ENCODE results near the gene MEIG1. TPM values are rescaled to one million over a fixed set of nuclear protein-coding genes. Genes with fewer than 3 reads are reported as not detected.
"Not testable (repeated sequence)": the region's sequence is repeated elsewhere in the genome, so short reads cannot be mapped to it uniquely, and the experiment has no call there.

MEIG1 gene
- total RNA-seq, 3 donors from 2014 or later, result not detected

DNA sequence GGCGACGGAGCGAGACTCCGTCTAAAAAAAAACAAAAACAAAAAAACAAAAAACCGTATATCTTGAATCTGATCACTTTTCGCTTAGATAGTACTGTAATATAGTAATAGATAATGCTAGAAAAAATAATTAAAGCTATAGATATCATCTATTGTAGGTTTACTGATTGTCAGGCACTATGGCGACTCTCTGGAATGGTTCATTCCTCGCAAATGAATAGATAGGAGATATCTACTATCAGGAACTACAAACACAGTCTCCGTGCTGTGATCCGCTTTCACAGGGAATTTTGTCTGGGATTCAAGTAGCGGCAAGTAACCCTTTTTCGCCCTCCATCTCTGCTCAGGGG is 342 bp upstream of the MEIG1 start:
- intact Hi-C loops (cut with DNase I, micrococcal nuclease), result loop anchor here in 1 of 2 donors (10.0 kb wide), 1 partner anchor 146 kb away; no protein-coding TSS in a partner anchor
- Histone ChIP-seq H3K36me3 (ENCODE audit: low read depth) (no peaks in the 10 kb centered on the region), H3K4me3 (peak overlapping the region; percentile 46), H3K9me3 (no peaks in the 10 kb centered on the region), H3K4me1 (ENCODE audit: low read depth) (peaks cover 5% of the 10 kb centered on the region)
- DNase-seq (no peak), ATAC-seq (no peak)
- TF ChIP-seq, protein P1, sequence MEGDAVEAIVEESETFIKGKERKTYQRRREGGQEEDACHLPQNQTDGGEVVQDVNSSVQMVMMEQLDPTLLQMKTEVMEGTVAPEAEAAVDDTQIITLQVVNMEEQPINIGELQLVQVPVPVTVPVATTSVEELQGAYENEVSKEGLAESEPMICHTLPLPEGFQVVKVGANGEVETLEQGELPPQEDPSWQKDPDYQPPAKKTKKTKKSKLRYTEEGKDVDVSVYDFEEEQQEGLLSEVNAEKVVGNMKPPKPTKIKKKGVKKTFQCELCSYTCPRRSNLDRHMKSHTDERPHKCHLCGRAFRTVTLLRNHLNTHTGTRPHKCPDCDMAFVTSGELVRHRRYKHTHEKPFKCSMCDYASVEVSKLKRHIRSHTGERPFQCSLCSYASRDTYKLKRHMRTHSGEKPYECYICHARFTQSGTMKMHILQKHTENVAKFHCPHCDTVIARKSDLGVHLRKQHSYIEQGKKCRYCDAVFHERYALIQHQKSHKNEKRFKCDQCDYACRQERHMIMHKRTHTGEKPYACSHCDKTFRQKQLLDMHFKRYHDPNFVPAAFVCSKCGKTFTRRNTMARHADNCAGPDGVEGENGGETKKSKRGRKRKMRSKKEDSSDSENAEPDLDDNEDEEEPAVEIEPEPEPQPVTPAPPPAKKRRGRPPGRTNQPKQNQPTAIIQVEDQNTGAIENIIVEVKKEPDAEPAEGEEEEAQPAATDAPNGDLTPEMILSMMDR (IDR thresholded peaks at IDR 0.05), result no peak

DNA sequence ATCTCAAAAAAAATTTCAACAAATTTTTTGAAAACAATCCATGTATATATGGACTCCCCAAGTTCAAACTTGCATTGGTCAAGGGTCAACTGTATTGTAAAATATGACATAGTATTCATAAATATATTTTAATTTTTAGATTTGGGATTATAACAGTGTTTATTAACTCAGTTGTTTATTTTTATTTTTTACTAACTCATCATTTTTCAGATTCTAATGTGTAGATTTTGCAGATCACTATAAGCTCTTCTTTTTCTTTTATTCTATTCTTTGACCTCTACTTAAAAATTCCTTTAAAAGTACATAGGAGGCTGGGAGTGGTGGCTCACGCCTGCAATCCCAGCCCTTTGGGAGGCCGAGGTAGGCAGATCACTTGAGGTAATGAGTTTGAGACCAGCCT is 8.7 kb downstream of the MEIG1 start:
- TF ChIP-seq, protein P1 (IDR thresholded peaks at IDR 0.05), result no peak
- no peaks in the 10 kb centered on the region for H3K36me3 ChIP-seq (ENCODE audit: low read depth)
- intact Hi-C loops (cut with DNase I, micrococcal nuclease), result no loop called here

DNA sequence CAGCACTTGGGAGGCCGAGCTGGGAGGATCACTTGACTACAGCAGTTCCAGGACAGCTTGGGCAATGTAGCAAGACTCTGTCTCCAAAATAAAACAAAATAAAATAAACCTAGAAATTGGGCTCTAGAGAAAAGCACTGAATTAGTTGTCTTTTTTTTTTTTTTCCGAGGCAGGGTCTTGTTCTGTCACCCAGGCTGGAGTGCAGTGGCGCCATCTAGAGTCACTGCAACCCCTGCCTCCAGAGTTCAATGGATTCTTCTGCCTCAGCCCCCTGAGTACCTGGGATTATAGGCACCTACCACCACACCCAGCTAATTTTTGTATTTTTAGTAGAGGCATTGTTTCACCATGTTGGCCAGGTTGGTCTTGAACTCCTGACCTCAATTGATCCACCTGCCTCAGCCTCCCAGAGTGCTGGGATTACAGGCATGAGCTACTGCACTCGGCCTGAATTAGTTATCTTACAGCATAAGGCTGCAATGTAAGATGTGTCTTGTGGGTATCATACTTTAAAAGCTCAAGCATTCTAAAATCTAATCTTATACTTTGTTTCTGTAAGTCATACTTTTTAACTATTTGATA is 12.8 kb downstream of the MEIG1 start:
- ATAC-seq, result no peak
- Histone ChIP-seq H3K4me3 (no peak overlapping the region), H3K9me3 (no peaks in the 10 kb centered on the region), H3K36me3 (ENCODE audit: low read depth) (no peaks in the 10 kb centered on the region), H3K4me1 (ENCODE audit: low read depth) (no peaks in the 10 kb centered on the region)
- DNase-seq, result peak in 2 of 3 donors; percentile 61 to 64
- TF ChIP-seq, protein P1 (IDR thresholded peaks at IDR 0.05), result no peak
- intact Hi-C loops (cut with DNase I, micrococcal nuclease), result no loop called here

More for the DNA sequence above, 8.7 kb downstream of the MEIG1 start:
- H3K4me3 ChIP-seq, result no peak overlapping the region
- DNase-seq (no peak), ATAC-seq (no peak)
- H3K4me1 ChIP-seq (ENCODE audit: low read depth), result no peaks in the 10 kb centered on the region
- no peaks in the 10 kb centered on the region for H3K9me3 ChIP-seq

DNA sequence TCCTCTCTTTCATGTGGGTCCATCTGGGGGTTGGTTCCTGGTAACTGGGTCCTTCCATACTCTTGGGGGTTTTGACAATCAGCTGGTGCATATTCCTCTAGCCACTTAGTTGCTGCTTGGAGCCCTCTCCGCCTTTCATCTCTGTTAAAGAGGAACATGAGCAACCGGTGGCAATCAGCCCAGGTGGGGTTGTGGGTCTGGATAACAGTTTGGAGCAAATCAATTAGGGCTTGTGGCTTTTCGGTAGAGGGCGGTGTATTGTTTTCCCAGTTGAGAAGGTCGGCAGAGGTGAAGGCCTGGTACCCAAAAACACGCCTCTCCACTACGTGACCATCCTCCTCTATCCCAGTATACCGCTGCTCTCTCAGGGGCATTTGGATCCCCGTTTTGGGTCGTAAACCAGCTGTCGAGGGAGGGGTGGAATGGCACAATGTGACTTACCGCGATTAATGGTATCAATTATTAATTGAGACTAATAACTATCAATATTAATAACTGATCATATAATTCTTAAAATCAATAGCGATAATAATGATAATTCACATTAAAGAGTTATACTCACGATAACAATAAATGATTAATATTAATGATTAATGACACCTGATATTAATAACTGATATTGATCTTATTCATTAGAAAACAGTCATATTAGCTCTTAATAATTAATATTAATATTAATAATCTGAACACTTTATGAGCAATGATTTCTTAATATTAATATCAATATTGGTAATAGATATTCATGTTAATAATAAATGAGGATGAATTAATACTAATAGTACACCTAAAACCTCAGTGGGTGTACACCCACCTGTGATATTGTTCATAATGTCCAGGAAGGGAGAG is 15.2 kb downstream of the MEIG1 start:
- H3K9me3 ChIP-seq; H3K4me3 ChIP-seq; H3K36me3 ChIP-seq (ENCODE audit: low read depth); H3K4me1 ChIP-seq (ENCODE audit: low read depth); intact Hi-C loops (cut with DNase I, micrococcal nuclease); ATAC-seq; DNase-seq: not testable (repeated sequence)

DNA sequence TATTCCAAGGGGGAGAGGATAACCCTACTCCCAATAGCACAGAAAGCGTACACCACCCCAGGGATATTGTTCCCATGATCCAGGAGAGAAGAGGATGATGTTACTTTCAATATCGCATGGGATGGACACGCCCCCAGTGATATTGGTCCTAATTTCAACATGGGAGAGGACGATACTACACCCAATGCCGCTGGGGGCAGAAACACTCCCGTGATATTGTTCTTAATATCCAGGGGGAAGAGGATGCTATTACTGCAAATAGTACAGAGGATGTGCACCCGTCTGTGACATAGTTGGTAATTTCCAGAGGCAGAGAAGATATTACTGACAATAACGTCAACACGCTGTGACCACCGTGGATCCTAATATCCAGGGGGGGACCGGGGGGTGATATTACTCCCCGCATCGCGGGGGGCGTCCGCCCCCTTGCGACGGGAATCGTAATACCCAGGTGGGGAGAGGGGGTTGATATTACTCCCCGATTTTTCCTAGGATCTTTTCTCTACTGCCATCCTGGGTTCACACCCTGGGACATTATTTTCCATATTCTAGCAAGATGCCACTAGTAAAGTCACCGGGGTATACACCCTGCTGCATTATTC is 16.6 kb downstream of the MEIG1 start:
- no peak for DNase-seq
- H3K4me1 ChIP-seq (ENCODE audit: low read depth), result no peaks in the 10 kb centered on the region
- no peak overlapping the region for H3K4me3 ChIP-seq
- intact Hi-C loops (cut with DNase I, micrococcal nuclease), result no loop called here
- H3K9me3 ChIP-seq, result no peaks in the 10 kb centered on the region
- no peak for ATAC-seq
- TF ChIP-seq, protein P1 (IDR thresholded peaks at IDR 0.05), result no peak
- H3K36me3 ChIP-seq (ENCODE audit: low read depth), result no peaks in the 10 kb centered on the region

DNA sequence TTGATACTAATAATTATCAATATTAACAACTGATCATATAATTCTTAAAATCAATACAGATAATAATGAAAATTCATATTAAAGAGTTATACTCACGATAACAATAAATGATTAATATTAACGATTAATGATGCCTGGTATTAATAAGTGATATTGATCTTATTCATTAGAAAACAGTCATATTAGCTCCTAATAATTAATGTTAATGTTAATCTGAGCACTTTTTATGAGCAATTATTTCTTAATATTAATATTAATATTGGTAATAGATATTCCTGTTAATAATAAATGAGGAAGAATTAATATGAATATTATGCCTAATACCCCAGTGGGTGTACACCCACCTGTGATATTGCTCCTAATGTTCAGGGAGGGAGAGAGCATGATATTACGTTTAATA is 23.6 kb downstream of the MEIG1 start:
- no peaks in the 10 kb centered on the region for H3K4me1 ChIP-seq (ENCODE audit: low read depth)
- DNase-seq (no peak), ATAC-seq (no peak)
- H3K36me3 ChIP-seq (ENCODE audit: low read depth), result no peaks in the 10 kb centered on the region
- no peak overlapping the region for H3K4me3 ChIP-seq
- no peaks in the 10 kb centered on the region for H3K9me3 ChIP-seq
- intact Hi-C loops (cut with DNase I, micrococcal nuclease), result no loop called here
- TF ChIP-seq, protein P1 (IDR thresholded peaks at IDR 0.05), result no peak

DNA sequence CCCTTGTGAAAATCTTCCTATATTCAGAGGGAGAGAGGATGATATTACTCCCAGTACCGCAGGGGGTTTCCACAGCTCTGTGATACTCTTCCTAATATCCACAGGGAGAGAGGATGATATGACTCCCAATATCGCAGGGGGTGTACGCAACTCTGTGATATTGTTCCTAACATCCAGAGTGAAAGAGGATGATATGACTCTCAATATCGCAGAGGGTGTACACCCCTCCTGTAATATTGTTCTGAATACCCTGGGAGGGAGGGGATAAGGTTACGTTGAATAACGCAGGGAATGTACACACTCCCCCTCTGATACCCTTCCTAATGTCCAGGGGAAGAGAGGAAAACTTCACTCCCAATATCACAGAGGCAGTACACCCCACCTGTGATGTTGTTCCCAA is 30.4 kb downstream of the MEIG1 start:
- H3K4me1 ChIP-seq (ENCODE audit: low read depth); H3K4me3 ChIP-seq; ATAC-seq; H3K9me3 ChIP-seq; DNase-seq; H3K36me3 ChIP-seq (ENCODE audit: low read depth); intact Hi-C loops (cut with DNase I, micrococcal nuclease): not testable (repeated sequence)

DNA sequence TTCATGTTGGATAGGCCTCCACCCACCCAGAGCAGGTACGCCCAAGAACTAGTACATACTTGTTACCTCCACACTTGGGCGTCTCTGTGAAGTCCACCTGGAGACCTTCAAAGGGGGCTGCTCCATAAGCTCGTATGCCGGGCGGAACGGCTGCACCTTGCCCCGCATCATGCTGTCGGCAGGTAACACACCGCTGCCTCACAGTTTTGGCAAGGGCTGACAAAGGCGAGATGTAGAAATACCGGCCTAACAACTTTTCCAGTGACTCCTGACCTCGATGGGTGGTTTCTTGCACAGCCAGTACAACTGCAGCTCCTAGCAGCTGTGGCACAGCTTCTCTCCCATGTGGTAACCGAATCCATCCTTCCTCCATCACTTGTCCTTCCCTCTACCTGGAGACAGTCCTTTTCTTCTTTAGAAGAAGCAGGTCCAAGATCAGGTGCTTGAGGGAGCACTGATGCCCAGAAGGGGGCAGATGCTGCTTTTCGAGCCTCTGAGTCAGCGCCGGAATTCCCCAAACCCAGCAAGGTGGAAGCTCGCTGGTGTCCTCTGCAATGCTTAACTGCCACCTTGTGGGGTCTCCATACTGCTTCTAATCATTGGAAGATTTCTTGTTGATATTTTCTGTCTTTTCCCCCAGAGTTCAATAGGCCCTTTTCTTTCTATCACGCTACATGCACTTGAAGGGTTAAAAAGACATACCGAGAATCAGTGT is 32.0 kb downstream of the MEIG1 start:
- H3K9me3 ChIP-seq; intact Hi-C loops (cut with DNase I, micrococcal nuclease); H3K36me3 ChIP-seq (ENCODE audit: low read depth); H3K4me1 ChIP-seq (ENCODE audit: low read depth); ATAC-seq; H3K4me3 ChIP-seq: not testable (repeated sequence)
- peak; percentile 54 to 58 (median 56) for DNase-seq

All from mucosa of descending colon (tissue), 3 donors.